ENCODE data around the gene INO80B. TPM values are rescaled to one million over a fixed set of nuclear protein-coding genes. Genes with fewer than 3 reads are reported as not detected.

Gene INO80B
- total RNA-seq, 1 donor, result 13.5 TPM

GRCh38 chr2:74498500-74499266 lies 43.8 kb downstream of the INO80B start:
- DNase-seq (ENCODE audit: low read depth), result no peak
- peak overlapping the region; percentile 49 for H3K4me3 ChIP-seq (ENCODE audit: low read depth, low read length)
- TF ChIP-seq, protein P1, sequence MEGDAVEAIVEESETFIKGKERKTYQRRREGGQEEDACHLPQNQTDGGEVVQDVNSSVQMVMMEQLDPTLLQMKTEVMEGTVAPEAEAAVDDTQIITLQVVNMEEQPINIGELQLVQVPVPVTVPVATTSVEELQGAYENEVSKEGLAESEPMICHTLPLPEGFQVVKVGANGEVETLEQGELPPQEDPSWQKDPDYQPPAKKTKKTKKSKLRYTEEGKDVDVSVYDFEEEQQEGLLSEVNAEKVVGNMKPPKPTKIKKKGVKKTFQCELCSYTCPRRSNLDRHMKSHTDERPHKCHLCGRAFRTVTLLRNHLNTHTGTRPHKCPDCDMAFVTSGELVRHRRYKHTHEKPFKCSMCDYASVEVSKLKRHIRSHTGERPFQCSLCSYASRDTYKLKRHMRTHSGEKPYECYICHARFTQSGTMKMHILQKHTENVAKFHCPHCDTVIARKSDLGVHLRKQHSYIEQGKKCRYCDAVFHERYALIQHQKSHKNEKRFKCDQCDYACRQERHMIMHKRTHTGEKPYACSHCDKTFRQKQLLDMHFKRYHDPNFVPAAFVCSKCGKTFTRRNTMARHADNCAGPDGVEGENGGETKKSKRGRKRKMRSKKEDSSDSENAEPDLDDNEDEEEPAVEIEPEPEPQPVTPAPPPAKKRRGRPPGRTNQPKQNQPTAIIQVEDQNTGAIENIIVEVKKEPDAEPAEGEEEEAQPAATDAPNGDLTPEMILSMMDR (IDR thresholded peaks at IDR 0.05; ENCODE audit: insufficient read depth, low read length), result no peak

GRCh38 chr2:74499267-74499939 lies 44.5 kb downstream of the INO80B start, which contains the start of gene LBX2:
Gene LBX2, minus strand, starts transcription at chr2:74499603. Its CDS starts 66 bp downstream, at chr2:74499537.
- no peak for DNase-seq (ENCODE audit: low read depth)
- H3K4me3 ChIP-seq (ENCODE audit: low read depth, low read length), result peak within 1 kb of the TSS; percentile 49
- TF ChIP-seq, protein P1 (IDR thresholded peaks at IDR 0.05; ENCODE audit: insufficient read depth, low read length), result no peak

DNA sequence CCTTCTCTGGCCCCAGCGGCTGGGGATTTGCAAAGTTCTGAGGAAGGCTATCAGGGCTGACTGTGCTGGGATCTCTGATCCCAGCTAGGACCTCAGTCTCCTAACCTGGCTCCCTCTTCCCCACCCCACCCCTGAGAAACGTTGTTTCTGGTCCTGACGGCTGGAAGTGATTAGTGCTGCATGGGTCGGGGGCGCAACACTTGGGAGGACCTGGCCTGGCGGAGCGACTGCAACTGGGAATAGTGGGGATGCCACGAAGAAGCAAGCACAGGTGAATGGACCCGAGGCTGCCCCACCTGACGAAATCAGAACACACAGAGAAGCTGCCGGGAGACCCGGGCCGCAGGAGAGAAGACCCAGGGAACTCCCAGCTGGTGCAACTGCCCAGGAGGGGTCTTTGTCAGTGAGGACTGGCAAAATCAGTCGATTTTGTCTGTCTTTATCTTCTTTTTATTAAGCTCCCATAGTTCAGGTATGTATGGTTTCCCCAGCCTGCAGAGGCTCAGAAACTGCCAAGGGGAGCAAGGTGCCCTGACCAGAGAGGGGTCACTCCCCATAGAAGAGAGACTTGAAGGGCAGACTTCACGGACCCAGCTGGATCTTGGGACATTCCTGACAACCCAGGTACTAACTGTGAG lies 45.2 kb downstream of the INO80B start:
- H3K4me3 ChIP-seq (ENCODE audit: low read depth, low read length), result no peak overlapping the region
- DNase-seq (ENCODE audit: low read depth), result no peak
- TF ChIP-seq, protein P1 (IDR thresholded peaks at IDR 0.05; ENCODE audit: insufficient read depth, low read length), result no peak

GRCh38 chr2:74500578-74500946 lies 45.7 kb downstream of the INO80B start:
- no peak overlapping the region for H3K4me3 ChIP-seq (ENCODE audit: low read depth, low read length)
- DNase-seq (ENCODE audit: low read depth), result no peak
- TF ChIP-seq, protein P1 (IDR thresholded peaks at IDR 0.05; ENCODE audit: insufficient read depth, low read length), result no peak

GRCh38 chr2:74501335-74502071 lies 46.6 kb downstream of the INO80B start:
- TF ChIP-seq, protein P1 (IDR thresholded peaks at IDR 0.05; ENCODE audit: insufficient read depth, low read length), result no peak
- DNase-seq (ENCODE audit: low read depth), result no peak
- no peak overlapping the region for H3K4me3 ChIP-seq (ENCODE audit: low read depth, low read length)

DNA sequence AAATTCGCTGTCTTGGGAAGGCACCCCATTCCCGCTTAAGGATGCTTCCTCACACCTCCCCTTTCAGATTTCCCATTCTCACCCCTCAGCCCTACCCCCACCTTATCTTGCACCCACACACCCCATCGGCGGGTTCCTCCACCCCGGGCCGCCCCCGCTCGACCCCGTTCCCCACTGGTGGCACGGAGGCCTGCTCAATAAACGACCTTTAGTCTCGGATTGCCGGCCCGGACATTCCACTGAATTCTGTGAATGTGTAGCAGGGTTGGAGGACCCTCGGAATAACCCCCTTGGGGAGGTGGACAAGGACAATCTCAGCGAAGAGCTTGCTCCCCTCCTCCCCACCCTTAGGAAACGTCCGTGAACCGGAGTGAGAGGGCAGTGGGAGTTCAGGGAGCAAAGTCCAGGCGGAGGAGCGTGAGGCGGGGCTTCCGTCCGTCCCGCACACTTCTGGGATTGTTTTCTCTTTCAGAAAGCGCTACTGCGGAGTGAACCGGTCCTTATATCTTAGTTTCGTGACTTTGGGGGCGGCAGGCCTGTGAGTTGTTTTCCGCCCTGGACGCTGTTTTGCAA lies 47.3 kb downstream of the INO80B start:
- DNase-seq (ENCODE audit: low read depth), result no peak
- peak overlapping the region; percentile 69 for H3K4me3 ChIP-seq (ENCODE audit: low read depth, low read length)
- TF ChIP-seq, protein P1 (IDR thresholded peaks at IDR 0.05; ENCODE audit: insufficient read depth, low read length), result no peak
